HG02943 (cell line): ENCODE results near the gene NFXL1.
"Not testable (repeated sequence)": the region's sequence is repeated elsewhere in the genome, so short reads cannot be mapped to it uniquely, and the experiment has no call there.

ENCODE experiments used
- ATAC-seq: cut with Tn5 transposase; IDR thresholded peaks from one replicate; pipeline ENCODE4 v1.9.1; 2021; ENCODE audit warnings: mild to moderate bottlenecking, low read depth, moderate library complexity; ENCODE audit not compliant: unreplicated experiment

The NFXL1 gene

GRCh38 chr4:47914220-47914925 lies at the start of gene NFXL1:
Gene NFXL1, minus strand, starts transcription at chr4:47914583. Its CDS starts 380 bp downstream, at chr4:47914203.
- peak; percentile 98 for ATAC-seq

- no peak for ATAC-seq
Observed at GRCh38 chr4:47954677-47955076, 40.3 kb upstream of the NFXL1 start.

GRCh38 chr4:47954245-47954644 lies 39.9 kb upstream of the NFXL1 start:
- no peak for ATAC-seq

GRCh38 chr4:47945930-47946726 lies 31.7 kb upstream of the NFXL1 start:
- no peak for ATAC-seq

GRCh38 chr4:47942081-47942819 lies 27.9 kb upstream of the NFXL1 start:
- no peak for ATAC-seq

GRCh38 chr4:47939456-47939855 lies 25.1 kb upstream of the NFXL1 start:
- ATAC-seq: no peak

GRCh38 chr4:47936336-47936735 lies 22.0 kb upstream of the NFXL1 start:
- no peak for ATAC-seq

- ATAC-seq: no peak
Observed at GRCh38 chr4:47933840-47934239, 19.5 kb upstream of the NFXL1 start.

GRCh38 chr4:47930971-47931804 lies 16.8 kb upstream of the NFXL1 start:
- no peak for ATAC-seq

- no peak for ATAC-seq
Observed at GRCh38 chr4:47929682-47930201, 15.4 kb upstream of the NFXL1 start.

GRCh38 chr4:47926667-47927258 lies 12.4 kb upstream of the NFXL1 start:
- peak; percentile 87 for ATAC-seq

GRCh38 chr4:47923261-47923608 lies 8.9 kb upstream of the NFXL1 start:
- not testable (repeated sequence) for ATAC-seq

GRCh38 chr4:47922436-47923260 lies 8.3 kb upstream of the NFXL1 start:
- ATAC-seq: not testable (repeated sequence)

- ATAC-seq: not testable (repeated sequence)
Observed at GRCh38 chr4:47917163-47917562, 2.8 kb upstream of the NFXL1 start.

GRCh38 chr4:47915378-47915777 lies 995 bp upstream of the NFXL1 start:
- ATAC-seq: no peak

GRCh38 chr4:47914926-47915237 lies 499 bp upstream of the NFXL1 start:
- no peak for ATAC-seq

GRCh38 chr4:47913861-47914219 lies 543 bp downstream of the NFXL1 start:
- ATAC-seq: peak; percentile 16

GRCh38 chr4:47913330-47913729 lies 1.1 kb downstream of the NFXL1 start:
- ATAC-seq: no peak

GRCh38 chr4:47907089-47907646 lies 7.2 kb downstream of the NFXL1 start:
- ATAC-seq: no peak
